Activated T-cell treated with anti-CD3 and anti-CD28 coated beads, Interleukin-2, amount 50 U/mL, for 4 hours (primary cell): Measurements from ENCODE around the gene PACSIN1. TPM values are rescaled to one million over a fixed set of nuclear protein-coding genes. Genes with fewer than 3 reads are reported as not detected.

ENCODE experiments used
- ATAC-seq, 2 donors: fragments of 200-7000 bp; cut with Tn5 transposase; one replicate each; pipeline ENCODE4 v1.10.0; 2021
- DNase-seq: peaks from one replicate; pipeline ENCODE4 v3.0.0-alpha.2; 2020
- H3K27me3 Mint-ChIP-seq: one replicate; pipeline ENCODE4 v1.8.0; 2021; ENCODE audit warnings: low read depth, mixed read lengths
- H3K36me3 Mint-ChIP-seq: one replicate; pipeline ENCODE4 v1.8.0; 2022; ENCODE audit warnings: mixed read lengths; ENCODE audit not compliant: insufficient read depth
- H3K4me1 Mint-ChIP-seq: one replicate; pipeline ENCODE4 v1.8.0; 2021; ENCODE audit warnings: low read depth, mixed read lengths
- H3K4me3 Mint-ChIP-seq: one replicate; pipeline ENCODE4 v1.8.0; 2021; ENCODE audit warnings: mild to moderate bottlenecking, moderate library complexity, mixed read lengths
- H3K9me3 Mint-ChIP-seq: one replicate; pipeline ENCODE4 v1.8.0; 2021; ENCODE audit warnings: mixed read lengths
- total RNA-seq, 3 donors: library from RNA; stranded (reverse); gene quantifications; one replicate each; pipeline ENCODE4 v1.2.1, GENCODE V29; 2021

PACSIN1 gene
- total RNA-seq, 3 donors from 2014 or later: 0.05 TPM; not detected in 2

GRCh38 chr6:34539181-34539580 lies 73.3 kb downstream of the PACSIN1 start:
- no peak overlapping the region for H3K4me3 Mint-ChIP-seq
- no peak for DNase-seq
- no peaks in the 10 kb centered on the region for H3K4me1 Mint-ChIP-seq
- ATAC-seq: no peak
- no peaks in the 10 kb centered on the region for H3K36me3 Mint-ChIP-seq
- H3K9me3 Mint-ChIP-seq: no peaks in the 10 kb centered on the region
- H3K27me3 Mint-ChIP-seq: no peaks in the 10 kb centered on the region

GRCh38 chr6:34540222-34540621 lies 74.3 kb downstream of the PACSIN1 start:
- Mint-ChIP-seq H3K27me3 (no peaks in the 10 kb centered on the region), H3K9me3 (no peaks in the 10 kb centered on the region), H3K4me1 (no peaks in the 10 kb centered on the region)

GRCh38 chr6:34540841-34541240 lies 75.0 kb downstream of the PACSIN1 start:
- H3K27me3 Mint-ChIP-seq: no peaks in the 10 kb centered on the region
- no peak overlapping the region for H3K4me3 Mint-ChIP-seq
- no peaks in the 10 kb centered on the region for H3K9me3 Mint-ChIP-seq
- H3K36me3 Mint-ChIP-seq: no peaks in the 10 kb centered on the region
- H3K4me1 Mint-ChIP-seq: no peaks in the 10 kb centered on the region
- no peak for ATAC-seq
- no peak for DNase-seq

More at GRCh38 chr6:34540222-34540621, 74.3 kb downstream of the PACSIN1 start:
- DNase-seq: no peak
- Mint-ChIP-seq H3K4me3 (no peak overlapping the region), H3K36me3 (no peaks in the 10 kb centered on the region)
- no peak for ATAC-seq

GRCh38 chr6:34543421-34543820 lies 77.5 kb downstream of the PACSIN1 start:
- H3K4me1 Mint-ChIP-seq: no peaks in the 10 kb centered on the region
- no peaks in the 10 kb centered on the region for H3K36me3 Mint-ChIP-seq
- no peak for ATAC-seq
- no peaks in the 10 kb centered on the region for H3K9me3 Mint-ChIP-seq
- no peaks in the 10 kb centered on the region for H3K27me3 Mint-ChIP-seq
- no peak for DNase-seq
- H3K4me3 Mint-ChIP-seq: no peak overlapping the region

DNA sequence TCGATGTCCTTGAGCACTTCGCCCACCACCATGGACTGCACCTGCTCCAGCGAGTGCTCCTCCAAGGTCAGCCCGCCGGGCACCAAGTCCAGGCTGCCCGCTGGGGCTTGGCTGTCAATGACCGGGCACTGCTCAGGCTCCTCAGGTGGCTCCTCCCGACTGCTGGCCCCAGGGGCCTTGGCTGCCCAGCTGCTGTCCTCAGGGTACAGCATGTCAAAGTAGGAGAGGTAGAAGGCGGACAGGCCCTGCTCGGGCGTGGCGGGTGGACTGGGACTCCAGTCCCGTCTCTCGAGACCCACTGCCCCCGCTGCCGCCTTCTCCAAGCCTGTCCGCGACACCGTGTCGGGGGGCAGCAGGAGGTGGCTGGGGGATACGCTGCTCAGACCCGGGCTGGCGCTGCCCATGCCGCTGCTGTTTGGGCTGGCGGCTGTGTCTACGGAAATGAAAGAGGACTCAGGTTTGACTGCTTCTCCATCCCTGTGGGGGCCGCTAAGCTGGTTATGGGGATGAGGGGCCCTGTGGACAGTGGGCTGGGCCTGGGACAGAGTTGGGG lies 78.3 kb downstream of the PACSIN1 start:
- H3K27me3 Mint-ChIP-seq: no peaks in the 10 kb centered on the region
- ATAC-seq (no peak), DNase-seq (no peak)
- no peaks in the 10 kb centered on the region for H3K9me3 Mint-ChIP-seq
- H3K36me3 Mint-ChIP-seq: no peaks in the 10 kb centered on the region
- H3K4me3 Mint-ChIP-seq: no peak overlapping the region
- no peaks in the 10 kb centered on the region for H3K4me1 Mint-ChIP-seq

GRCh38 chr6:34544776-34545471 lies 79.0 kb downstream of the PACSIN1 start:
- Mint-ChIP-seq H3K4me3 (no peak overlapping the region), H3K4me1 (no peaks in the 10 kb centered on the region), H3K9me3 (no peaks in the 10 kb centered on the region), H3K36me3 (no peaks in the 10 kb centered on the region), H3K27me3 (no peaks in the 10 kb centered on the region)
- DNase-seq (no peak), ATAC-seq (no peak)

DNA sequence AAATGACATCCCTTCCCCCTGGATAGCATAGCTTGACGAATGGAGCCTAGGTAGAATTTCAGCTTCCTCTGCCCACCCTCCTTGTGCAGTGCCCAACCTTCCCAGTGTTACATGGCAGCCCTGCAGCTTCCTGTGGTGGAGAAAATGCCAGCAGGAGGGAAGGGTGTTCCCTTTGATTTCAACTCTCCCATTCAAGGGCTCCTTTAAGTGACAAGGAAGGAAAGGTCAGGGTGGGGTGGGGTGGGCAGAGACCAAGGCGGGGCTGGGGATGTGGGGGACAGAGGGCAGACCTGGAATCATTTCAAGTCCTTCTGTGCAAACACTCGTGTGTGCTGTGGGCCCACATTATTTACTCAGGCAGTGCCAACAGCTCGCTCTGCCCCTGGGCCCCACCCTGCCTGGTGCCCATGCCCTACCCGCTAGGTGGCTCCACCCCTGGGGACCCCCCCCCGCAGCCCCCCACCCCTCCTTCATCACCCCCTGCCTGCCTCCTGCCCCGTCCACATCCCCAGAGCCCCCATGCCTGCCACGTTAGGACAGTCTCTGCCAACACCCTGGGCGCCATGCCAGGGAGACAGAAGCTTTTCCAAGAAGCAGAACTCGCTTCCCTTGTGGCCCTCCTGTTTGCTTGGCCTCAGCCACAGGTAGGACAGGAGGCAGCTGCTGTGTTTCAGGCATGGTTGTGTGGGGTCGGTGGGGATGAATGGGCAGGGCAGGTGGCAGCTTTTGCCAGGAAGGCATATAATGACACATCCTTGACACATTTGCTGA lies 80.9 kb downstream of the PACSIN1 start:
- Mint-ChIP-seq H3K4me1 (no peaks in the 10 kb centered on the region), H3K27me3 (no peaks in the 10 kb centered on the region), H3K4me3 (no peak overlapping the region), H3K36me3 (no peaks in the 10 kb centered on the region), H3K9me3 (no peaks in the 10 kb centered on the region)
- no peak for ATAC-seq
- DNase-seq: no peak

- H3K4me1 Mint-ChIP-seq: no peaks in the 10 kb centered on the region
- peaks cover 2% of the 10 kb centered on the region for H3K27me3 Mint-ChIP-seq
- DNase-seq (no peak), ATAC-seq (no peak)
- no peaks in the 10 kb centered on the region for H3K36me3 Mint-ChIP-seq
- H3K4me3 Mint-ChIP-seq: no peak overlapping the region
- H3K9me3 Mint-ChIP-seq: no peaks in the 10 kb centered on the region
Measured at GRCh38 chr6:34547701-34548644, 82.1 kb downstream of the PACSIN1 start.

DNA sequence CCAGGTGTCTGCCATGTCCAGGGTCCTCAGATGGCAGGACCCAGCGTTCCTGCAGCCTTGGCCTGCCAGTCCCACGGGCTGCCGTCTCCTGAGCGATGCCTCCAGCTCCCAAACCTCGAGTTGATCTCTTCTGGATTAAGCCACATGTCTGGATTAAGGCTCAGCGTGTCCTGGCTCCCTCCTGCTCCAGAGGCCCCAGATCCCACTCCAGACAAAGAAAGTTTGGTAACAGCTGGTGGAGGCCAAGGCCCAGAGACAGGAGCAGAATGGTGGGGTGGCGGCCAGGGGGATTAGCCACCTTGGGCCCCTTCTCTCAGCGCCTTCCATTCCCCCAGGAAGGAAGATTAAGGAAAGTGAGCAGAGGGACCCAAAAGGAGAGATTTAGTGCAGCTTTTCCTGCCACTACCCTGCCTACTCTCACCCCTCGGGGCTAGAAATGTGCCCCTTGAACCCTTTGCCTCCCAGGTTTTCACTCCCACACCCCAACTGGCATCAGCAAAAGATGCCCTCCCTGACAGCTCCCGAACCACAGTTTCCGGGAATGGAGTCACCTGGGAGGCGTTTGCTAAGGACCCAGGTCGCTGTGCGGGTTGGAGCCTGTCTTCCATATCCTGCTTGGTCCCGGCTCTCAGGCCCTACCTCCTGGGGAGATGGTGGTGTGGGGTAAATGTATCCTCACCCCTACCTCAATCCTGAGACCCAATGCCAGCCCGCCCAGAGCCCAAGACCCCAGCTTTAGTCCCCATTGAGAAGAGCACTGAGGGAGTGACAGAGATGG lies 83.3 kb downstream of the PACSIN1 start:
- ATAC-seq (no peak), DNase-seq (no peak)
- no peaks in the 10 kb centered on the region for H3K36me3 Mint-ChIP-seq
- H3K4me3 Mint-ChIP-seq: no peak overlapping the region
- H3K4me1 Mint-ChIP-seq: no peaks in the 10 kb centered on the region
- peaks cover 2% of the 10 kb centered on the region for H3K27me3 Mint-ChIP-seq
- H3K9me3 Mint-ChIP-seq: no peaks in the 10 kb centered on the region

- DNase-seq (no peak), ATAC-seq (no peak)
- Mint-ChIP-seq H3K27me3 (peaks cover 2% of the 10 kb centered on the region), H3K4me3 (no peak overlapping the region), H3K9me3 (no peaks in the 10 kb centered on the region), H3K4me1 (no peaks in the 10 kb centered on the region), H3K36me3 (no peaks in the 10 kb centered on the region)
Measured at GRCh38 chr6:34549804-34550202, 83.9 kb downstream of the PACSIN1 start.

GRCh38 chr6:34551720-34552119 lies 85.8 kb downstream of the PACSIN1 start:
- no peak for ATAC-seq
- Mint-ChIP-seq H3K4me3 (no peak overlapping the region), H3K9me3 (no peaks in the 10 kb centered on the region), H3K4me1 (no peaks in the 10 kb centered on the region), H3K27me3 (peaks cover 2% of the 10 kb centered on the region), H3K36me3 (no peaks in the 10 kb centered on the region)
- no peak for DNase-seq

DNA sequence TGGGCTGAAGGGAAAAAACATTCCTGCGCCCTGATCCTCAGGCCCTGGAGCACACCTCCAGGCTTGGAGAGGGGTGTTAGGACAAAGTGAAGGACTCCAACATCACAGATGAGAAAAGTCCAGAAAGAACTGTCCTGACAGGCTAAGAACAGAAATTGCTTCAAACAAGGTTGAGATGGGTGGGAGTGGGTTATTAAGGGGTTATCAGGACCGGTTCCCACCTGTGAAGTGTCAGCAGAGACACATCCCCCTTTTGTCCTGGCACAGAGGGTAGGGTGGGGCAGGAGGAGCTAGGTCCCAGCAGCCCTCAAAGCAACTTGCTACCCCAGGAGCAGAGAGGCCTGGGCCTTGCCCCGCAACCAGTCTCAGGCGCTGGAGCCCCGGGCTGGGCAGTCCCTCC lies 86.7 kb downstream of the PACSIN1 start:
- no peaks in the 10 kb centered on the region for H3K9me3 Mint-ChIP-seq
- H3K4me3 Mint-ChIP-seq: no peak overlapping the region

GRCh38 chr6:34553146-34553545 lies 87.3 kb downstream of the PACSIN1 start:
- H3K27me3 Mint-ChIP-seq: peaks cover 2% of the 10 kb centered on the region
- no peak overlapping the region for H3K4me3 Mint-ChIP-seq
- no peaks in the 10 kb centered on the region for H3K4me1 Mint-ChIP-seq
- H3K36me3 Mint-ChIP-seq: no peaks in the 10 kb centered on the region
- no peak for ATAC-seq
- no peak for DNase-seq
- H3K9me3 Mint-ChIP-seq: no peaks in the 10 kb centered on the region

More for the DNA sequence above, 86.7 kb downstream of the PACSIN1 start:
- Mint-ChIP-seq H3K27me3 (peaks cover 2% of the 10 kb centered on the region), H3K36me3 (no peaks in the 10 kb centered on the region), H3K4me1 (no peaks in the 10 kb centered on the region)
- ATAC-seq (no peak), DNase-seq (no peak)
